ENCODE measurements around the gene SMIM28.

The SMIM28 gene

GRCh38 chr6:138417493-138418117 is 39.9 kb downstream of the SMIM28 start:
- TF ChIP-seq CTCF (IDR thresholded peaks at IDR 0.05; ENCODE audit: control extremely low read depth, extremely low read depth, low read depth, missing control alignments) = no peak
- POLR2A ChIA-PET = no interaction called here
- CTCF ChIA-PET = interaction anchor here (1.0 to 1.8 kb wide), 2 partner anchors 11 to 13 kb away, joined by 3 to 8 read pairs; partner anchors contain the start of gene HEBP2
- no peak for DNase-seq (ENCODE audit: extremely low spot score)

- DNase-seq (ENCODE audit: extremely low spot score) = no peak
- ChIA-PET POLR2A (no interaction called here), CTCF (interaction anchor here (1.0 to 1.8 kb wide), 2 partner anchors 10 to 14 kb away, joined by 3 to 8 read pairs; partner anchors contain the start of gene HEBP2)
- no peak for TF ChIP-seq CTCF (IDR thresholded peaks at IDR 0.05; ENCODE audit: control extremely low read depth, extremely low read depth, low read depth, missing control alignments)
Measured at GRCh38 chr6:138418118-138418742, 40.5 kb downstream of the SMIM28 start.

GRCh38 chr6:138419766-138420165 is 42.1 kb downstream of the SMIM28 start:
- DNase-seq (ENCODE audit: extremely low spot score) = no peak
- no peak for TF ChIP-seq CTCF (IDR thresholded peaks at IDR 0.05; ENCODE audit: control extremely low read depth, extremely low read depth, low read depth, missing control alignments)
- ChIA-PET CTCF (interaction anchor here (0.8 to 2.3 kb wide), 2 partner anchors 15 to 90 kb away, joined by 3 to 6 read pairs; partner anchors contain the start of gene HEBP2), POLR2A (no interaction called here)

DNA sequence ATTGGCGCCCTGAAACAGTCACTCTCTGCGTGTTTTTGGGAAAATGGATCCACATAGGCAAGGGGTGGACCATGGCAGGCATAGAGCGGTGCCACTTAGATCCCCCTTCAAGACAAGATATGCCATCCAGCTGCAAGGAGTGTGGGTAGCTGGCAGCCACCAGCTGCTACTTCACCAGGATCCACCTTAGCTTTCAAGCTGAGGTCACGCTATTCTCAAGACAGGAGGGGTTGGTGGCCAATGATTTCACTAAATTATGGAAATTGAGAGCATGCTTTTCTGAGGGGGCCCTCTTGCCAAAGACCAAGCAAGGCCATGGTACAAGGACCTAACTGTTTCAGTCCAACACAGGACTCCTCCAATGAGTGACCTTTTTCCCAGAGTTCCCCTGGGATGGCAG is 42.7 kb downstream of the SMIM28 start:
- POLR2A ChIA-PET = no interaction called here
- no peak for TF ChIP-seq CTCF (IDR thresholded peaks at IDR 0.05; ENCODE audit: control extremely low read depth, extremely low read depth, low read depth, missing control alignments)
- CTCF ChIA-PET = interaction anchor here (0.8 to 2.3 kb wide), 2 partner anchors 16 to 89 kb away, joined by 3 to 6 read pairs; partner anchors contain the start of gene HEBP2
- no peak for DNase-seq (ENCODE audit: extremely low spot score)

- TF ChIP-seq CTCF (IDR thresholded peaks at IDR 0.05; ENCODE audit: control extremely low read depth, extremely low read depth, low read depth, missing control alignments) = no peak
- POLR2A ChIA-PET = no interaction called here
- DNase-seq (ENCODE audit: extremely low spot score) = no peak
- CTCF ChIA-PET = interaction anchor here (2.3 kb wide), 1 partner anchor 88 kb away, joined by 6 read pairs; no protein-coding TSS in a partner anchor
Measured at GRCh38 chr6:138421089-138421488, 43.4 kb downstream of the SMIM28 start.

GRCh38 chr6:138421608-138422007 is 43.9 kb downstream of the SMIM28 start:
- DNase-seq (ENCODE audit: extremely low spot score) = no peak
- POLR2A ChIA-PET = no interaction called here
- CTCF ChIA-PET = no interaction called here
- TF ChIP-seq CTCF (IDR thresholded peaks at IDR 0.05; ENCODE audit: control extremely low read depth, extremely low read depth, low read depth, missing control alignments) = no peak

Measured in GM10248 (cell line).